NT2/D1 (cell line): ENCODE measurements around the gene ZNF346.

Source experiments
- YY1 ChIP-seq: IDR thresholded peaks from 2 replicates; pipeline ENCODE4 v1.6.1; 2011; ENCODE audit not compliant: insufficient read length, insufficient read depth
- ZNF274 ChIP-seq: IDR thresholded peaks from 2 replicates; pipeline ENCODE4 v1.6.1; 2011; ENCODE audit warnings: mild to moderate bottlenecking, low read depth, low read length

DNA sequence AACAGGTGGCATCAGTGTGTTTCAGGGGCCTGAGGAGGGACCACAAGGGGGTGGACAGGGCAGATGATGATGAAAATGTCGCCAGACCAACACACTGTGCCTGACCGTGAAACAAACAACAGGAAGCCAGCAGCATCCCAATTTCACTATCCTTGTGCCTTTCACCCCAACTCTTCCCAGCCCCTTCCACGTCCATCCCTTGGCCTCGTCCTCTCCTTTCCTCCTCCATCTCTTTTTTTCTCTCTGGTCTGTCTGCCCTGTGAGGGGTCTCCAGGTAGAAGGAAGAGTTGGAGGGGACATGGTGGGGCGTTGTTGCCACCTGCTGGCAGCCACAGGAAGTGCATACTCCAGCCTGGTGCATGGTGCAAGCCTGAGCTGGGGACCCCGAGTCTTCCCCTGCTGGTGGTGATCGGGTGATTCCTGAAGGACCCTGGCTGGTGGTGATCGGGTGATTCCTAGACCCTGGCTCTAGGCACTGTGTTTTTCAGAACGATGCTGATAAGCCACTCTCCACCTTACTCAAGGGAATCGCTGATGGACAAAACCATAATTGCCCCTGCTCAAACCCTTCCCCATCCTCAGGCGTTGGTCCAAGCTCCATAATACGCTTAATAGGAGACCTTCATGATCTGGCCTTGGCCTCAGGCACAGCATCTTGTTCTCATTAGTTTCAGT is 89.4 kb downstream of the ZNF346 start:
- TF ChIP-seq YY1, result no peak
- TF ChIP-seq ZNF274, result no peak
